Sigmoid colon (tissue), 4 donors: ENCODE results near the gene COX6B2.

ENCODE experiments used
- CTCF ChIP-seq, 4 experiments: fragments of 450-650 bp in 3 of 4; fragments of 200-600 bp in 1 of 4; IDR thresholded peaks; one replicate each; pipeline ENCODE4 v1.5.1; 2016 to 2019; ENCODE audit warnings: antibody characterized with exemption in 4 of 4, mild to moderate bottlenecking in 3 of 4, moderate library complexity in 2 of 4
- EP300 ChIP-seq, 4 donors: sonication (generic); formaldehyde crosslinking; IDR thresholded peaks; one replicate each; pipeline ENCODE4 v1.6.1; 2017; ENCODE audit warnings: antibody characterized with exemption in 4 of 4

GRCh38 chr19:55366790-55367189 is 12.3 kb upstream of the COX6B2 start:
- TF ChIP-seq CTCF (IDR thresholded peaks at IDR 0.05) (no peak), EP300 (IDR thresholded peaks at IDR 0.05) (no peak)
